CD4-positive, alpha-beta T cell treated with Interferon gamma for 1 hour (primary cell): Measurements from ENCODE around the gene NOTCH4.
"Not testable (repeated sequence)": the region's sequence is repeated elsewhere in the genome, so short reads cannot be mapped to it uniquely, and the experiment has no call there.

Experiments used
- DNase-seq: peaks from one replicate; pipeline ENCODE4 v3.0.0-alpha.2; 2020

Gene NOTCH4

GRCh38 chr6:32216285-32216684, 7.6 kb downstream of the NOTCH4 start:
- no peak for DNase-seq

DNA sequence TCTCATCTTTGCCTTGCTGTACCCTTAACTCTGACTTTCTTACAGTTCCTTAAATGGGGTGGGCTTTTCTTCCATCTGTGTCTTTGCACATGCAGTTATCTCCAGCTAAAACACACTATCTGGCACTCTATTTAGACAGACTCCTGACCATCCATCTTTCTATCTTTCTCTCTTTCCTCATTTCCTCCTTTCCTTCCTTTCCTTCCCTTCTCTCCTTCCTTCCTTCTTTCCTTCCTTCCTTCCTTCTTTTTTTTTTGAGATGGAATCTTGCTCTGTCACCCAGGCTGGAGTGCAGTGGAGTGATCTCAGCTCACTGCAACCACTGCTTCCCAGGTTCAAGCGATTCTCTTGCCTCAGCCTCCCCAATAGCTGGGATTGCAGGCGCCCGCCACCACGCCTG, 8.2 kb downstream of the NOTCH4 start:
- DNase-seq = no peak

- DNase-seq = no peak
Observed at GRCh38 chr6:32214126-32214525, 9.7 kb downstream of the NOTCH4 start.

DNA sequence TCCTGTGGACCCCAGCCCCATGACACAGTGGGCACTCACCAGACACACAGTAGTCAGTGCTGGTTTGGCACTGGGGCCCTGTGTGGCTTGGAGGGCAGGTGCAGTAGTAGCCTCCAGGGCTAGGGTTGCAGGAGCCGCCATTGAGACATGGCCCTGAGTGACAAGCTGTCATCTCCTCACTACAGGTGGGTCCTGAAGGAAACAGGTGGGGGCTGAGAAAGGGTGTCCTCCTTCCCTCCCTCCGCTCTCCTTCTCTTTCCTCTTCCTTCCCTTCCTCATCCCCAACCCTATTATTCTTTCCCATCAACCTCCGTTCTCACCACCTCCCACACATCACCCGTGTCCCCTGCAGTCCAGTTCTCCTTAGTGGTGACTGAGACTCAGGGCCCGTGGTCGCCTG, 10.2 kb downstream of the NOTCH4 start:
- no peak for DNase-seq

- DNase-seq = no peak
Observed at GRCh38 chr6:32212076-32212760, 11.6 kb downstream of the NOTCH4 start.

- not testable (repeated sequence) for DNase-seq
Observed at GRCh38 chr6:32211432-32211831, 12.4 kb downstream of the NOTCH4 start.

GRCh38 chr6:32210191-32210601, 13.7 kb downstream of the NOTCH4 start:
- DNase-seq = no peak

DNA sequence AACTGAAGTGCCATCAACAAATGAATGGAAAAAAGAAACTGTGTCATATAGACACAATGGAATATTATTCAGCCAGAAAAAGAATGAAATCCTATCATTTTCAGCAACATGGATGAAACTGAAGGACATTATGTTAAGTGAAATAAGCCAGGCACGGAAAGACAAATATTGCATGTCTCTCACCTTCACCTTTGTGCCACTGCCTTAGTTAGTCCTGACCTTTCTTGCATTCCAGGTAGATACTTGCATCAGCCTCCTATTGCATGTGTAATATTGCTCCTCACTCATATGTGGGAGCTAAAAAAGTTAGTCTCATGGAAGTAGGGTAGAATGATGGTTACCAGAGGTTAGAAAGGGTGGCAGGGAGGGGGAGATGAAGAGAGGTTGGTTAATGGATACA, 14.9 kb downstream of the NOTCH4 start:
- DNase-seq = no peak

GRCh38 chr6:32204268-32204715, 19.6 kb downstream of the NOTCH4 start:
- DNase-seq = no peak

DNA sequence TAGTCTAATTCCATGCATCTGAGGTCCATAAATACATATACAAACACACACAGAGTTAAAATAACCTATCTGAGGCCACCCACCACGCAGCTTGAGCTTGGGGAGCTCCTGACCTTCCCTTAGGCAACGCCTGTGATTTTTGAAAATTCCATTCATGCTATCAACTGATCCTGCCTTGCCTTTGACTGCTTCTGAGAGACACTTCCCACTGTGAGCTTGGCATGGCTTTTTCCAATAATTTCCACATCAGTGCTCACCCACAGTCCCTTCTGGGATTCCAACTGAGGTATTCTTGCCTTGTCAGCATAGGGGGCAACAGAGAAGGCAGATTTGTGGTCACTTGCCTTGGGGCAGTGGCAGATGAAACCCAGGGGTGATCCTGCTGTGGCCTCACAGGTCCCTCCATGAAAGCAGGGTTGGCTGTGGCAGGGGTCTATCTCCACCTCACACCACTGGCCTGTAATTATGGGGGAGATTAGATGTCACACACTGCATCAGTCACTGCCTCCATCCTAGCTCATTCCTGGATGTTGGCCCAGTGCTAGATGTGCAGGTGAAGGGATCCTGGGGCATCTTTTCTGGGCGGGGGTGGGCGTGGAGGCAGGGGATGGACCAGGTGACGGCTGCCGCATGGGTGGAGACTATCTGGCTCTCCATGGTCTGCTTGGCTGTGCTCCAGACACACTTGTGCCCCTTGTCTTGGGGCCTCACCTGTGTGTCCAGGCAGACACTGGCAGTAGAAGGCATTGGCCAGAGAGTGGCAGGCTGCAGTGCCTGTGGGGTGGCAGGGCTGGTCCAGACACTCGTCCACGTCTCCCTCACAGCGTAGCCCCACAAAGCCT, 20.2 kb downstream of the NOTCH4 start:
- DNase-seq = no peak

- DNase-seq = no peak
Observed at GRCh38 chr6:32202186-32202585, 21.7 kb downstream of the NOTCH4 start.

- DNase-seq = no peak
Observed at GRCh38 chr6:32200711-32201475, 23.0 kb downstream of the NOTCH4 start.

DNA sequence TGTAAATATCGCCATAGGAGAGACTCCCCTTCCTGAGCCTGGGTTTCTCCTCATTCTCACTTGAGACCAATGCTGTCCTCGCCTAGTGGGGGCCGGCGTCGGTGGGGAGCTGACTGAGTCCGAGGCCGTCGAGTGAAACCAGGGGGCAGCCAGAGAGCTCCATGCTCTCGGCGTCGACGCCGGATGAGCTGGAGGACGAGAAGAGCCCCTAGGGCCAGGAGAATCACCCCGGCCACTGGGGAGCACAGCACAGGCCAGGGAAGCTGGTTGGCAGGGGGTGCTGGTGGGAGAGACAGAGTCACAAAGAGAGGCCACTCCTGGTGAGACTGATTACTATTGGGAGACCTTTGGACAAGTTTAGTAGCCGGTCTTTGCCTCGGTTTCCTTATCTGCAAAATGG, 25.0 kb downstream of the NOTCH4 start:
- no peak for DNase-seq

GRCh38 chr6:32198345-32198696, 25.5 kb downstream of the NOTCH4 start:
- no peak for DNase-seq

DNA sequence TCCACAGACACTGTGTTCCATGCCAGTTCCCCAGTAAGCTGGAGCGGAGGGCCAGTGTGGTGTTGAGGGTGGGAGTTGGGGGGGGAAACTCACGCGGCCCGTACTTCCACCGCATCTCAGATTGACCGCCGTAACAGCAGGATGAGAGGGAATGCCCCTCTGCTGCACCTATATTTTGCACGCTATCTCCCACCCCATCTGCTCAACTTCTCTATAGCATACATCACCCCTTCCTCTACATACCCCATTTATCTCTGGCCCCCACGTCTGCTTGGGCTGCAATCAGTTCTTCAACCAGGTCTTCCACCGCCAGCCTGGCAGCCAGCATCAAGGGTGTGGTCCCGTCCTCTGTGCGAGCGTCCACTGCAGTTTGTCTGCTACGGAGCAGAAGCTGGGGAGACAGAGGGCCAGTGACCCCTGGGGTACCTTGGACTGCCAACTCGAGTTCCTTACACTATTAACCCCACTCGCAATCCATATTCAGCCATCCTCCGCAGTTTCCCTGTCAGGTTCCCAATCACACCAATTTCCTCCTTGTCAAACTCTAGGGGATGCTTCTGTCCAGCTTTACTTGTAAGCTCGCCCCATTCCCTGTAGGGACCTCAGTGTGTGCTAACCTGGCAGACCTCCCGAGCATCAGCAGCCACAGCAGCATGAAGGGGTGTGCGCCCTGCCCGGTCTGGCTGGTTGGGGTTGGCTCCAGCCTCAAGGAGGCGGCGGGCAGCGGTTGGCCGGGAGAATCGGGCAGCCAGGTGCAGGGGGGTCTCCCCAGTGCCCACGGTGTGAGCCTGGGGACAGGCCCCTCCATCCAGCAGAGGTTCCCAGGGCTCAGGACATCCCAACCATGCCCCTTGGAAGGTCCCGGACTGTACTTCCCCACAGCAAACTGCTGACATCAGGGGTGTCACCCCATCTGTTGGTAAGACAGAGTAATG, 26.9 kb downstream of the NOTCH4 start:
- peak; percentile 51 for DNase-seq

DNA sequence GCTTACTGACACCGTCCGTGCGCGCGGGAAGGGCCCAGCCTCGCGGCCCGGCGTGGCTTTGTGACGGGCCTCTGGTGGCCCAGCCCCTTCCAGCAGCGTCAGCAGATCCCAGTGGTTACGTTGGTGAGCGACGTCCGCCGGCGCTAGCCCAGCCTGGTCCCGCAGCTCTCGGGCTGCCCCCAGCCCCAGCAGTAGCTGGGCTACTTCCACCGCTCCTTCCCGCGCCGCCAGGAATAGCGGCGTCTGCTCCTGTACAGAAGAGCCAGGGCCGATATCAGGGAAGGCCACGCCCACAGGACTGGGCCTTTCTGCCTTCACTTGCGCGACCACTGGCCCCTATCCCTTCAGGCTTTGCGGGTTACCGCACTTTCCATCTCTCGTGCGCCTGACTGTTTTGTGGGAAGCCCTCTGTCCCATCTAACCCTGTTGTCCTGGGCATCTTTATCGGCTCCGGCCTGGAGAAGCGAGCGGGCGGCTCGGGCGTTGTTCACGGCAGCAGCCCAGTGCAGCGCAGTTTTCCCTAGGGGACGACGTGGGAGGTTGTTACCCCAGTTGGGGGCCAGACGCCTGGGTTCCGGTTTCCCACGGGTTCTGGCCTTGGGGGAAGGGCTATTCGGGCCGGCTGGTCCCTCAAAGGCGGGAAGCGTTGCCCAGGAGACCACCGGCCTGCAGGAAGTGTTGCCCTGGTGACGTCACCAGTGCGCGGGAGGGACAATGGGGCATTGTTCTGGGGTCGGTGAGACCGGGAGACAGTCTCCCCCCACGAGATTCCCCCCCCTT, 27.8 kb downstream of the NOTCH4 start:
- peak; percentile 87 for DNase-seq

- peak; percentile 100 for DNase-seq
Observed at GRCh38 chr6:32195652-32195901, 28.3 kb downstream of the NOTCH4 start.

- DNase-seq = no peak
Observed at GRCh38 chr6:32194825-32195651, 28.8 kb downstream of the NOTCH4 start.

DNA sequence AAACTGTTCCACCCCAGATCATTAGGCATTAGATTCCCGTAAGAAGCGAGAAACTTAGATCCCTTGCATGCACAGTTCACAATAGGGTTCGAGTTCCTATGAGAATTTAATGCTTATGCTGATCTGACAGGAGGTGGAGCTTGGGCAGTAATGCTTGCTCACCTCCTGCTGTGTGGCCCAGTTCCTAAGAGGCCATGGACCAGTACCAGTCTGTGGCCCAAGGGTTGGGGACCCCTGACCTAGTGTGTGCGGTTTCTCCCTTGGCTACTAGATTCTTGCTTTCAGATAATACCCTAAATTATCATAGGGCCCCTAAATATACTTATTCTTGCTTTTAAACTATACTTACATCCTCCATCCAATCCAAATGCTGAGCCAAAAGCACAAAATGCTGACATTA, 29.5 kb downstream of the NOTCH4 start:
- no peak for DNase-seq

DNA sequence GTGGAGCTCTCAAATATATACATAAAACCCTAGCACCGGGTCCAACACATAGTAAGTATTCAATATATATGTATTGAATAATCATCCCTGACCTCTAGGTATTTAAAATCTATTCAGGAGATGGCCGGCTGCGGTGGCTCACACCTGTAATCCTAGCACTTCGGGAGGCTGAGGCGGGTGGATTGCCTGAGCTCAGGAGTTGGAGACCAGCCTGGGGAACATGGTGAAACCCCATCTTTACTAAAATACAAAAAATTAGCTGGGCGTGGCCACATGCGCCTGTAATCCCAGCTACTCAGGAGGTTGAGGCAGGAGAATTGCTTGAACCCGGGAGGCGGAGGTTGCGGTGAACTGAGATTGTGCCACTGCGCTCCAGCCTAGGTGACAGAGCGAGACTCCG, 30.8 kb downstream of the NOTCH4 start:
- DNase-seq = not testable (repeated sequence)

GRCh38 chr6:32192608-32193039, 31.2 kb downstream of the NOTCH4 start, which contains the start of gene GPSM3:
Gene GPSM3 (minus strand): TSS chr6:32192643. CDS start chr6:32192513, 130 bp downstream.
- peak; percentile 55 for DNase-seq
